Mucosa of rectum (tissue), 2 donors: ENCODE results near the gene CDKL4.

Source experiments
- H3K27ac ChIP-seq, 2 donors: one replicate each; pipeline ENCODE4 v1.7.0; 2013; ENCODE audit warnings: inconsistent platforms in 2 of 2, low read depth in 2 of 2, low read length in 2 of 2
- H3K27me3 ChIP-seq, 2 donors: one replicate each; pipeline ENCODE4 v1.7.0; 2013; ENCODE audit warnings: low read length in 2 of 2; ENCODE audit not compliant: control insufficient read depth in 2 of 2, insufficient read depth in 2 of 2
- H3K36me3 ChIP-seq, 2 donors: one replicate each; pipeline ENCODE4 v1.7.0; 2013; ENCODE audit warnings: low read length in 2 of 2; ENCODE audit not compliant: control insufficient read depth in 2 of 2, insufficient read depth in 2 of 2
- H3K4me1 ChIP-seq, 2 donors: one replicate each; pipeline ENCODE4 v1.7.0; 2013; ENCODE audit warnings: low read length in 2 of 2, mild to moderate bottlenecking in 1 of 2; ENCODE audit not compliant: control insufficient read depth in 2 of 2, insufficient read depth in 2 of 2
- H3K4me3 ChIP-seq, 2 donors: one replicate each; pipeline ENCODE4 v1.7.0; 2013; ENCODE audit warnings: low read length in 2 of 2
- H3K9ac ChIP-seq, 2 donors: one replicate each; pipeline ENCODE4 v1.7.0; 2013; ENCODE audit warnings: low read length in 2 of 2, low read depth in 1 of 2, mild to moderate bottlenecking in 1 of 2
- H3K9me3 ChIP-seq, 2 donors: one replicate each; pipeline ENCODE4 v1.7.0; 2013; ENCODE audit warnings: low read length in 2 of 2; ENCODE audit not compliant: control insufficient read depth in 2 of 2
- donor health status: healthy.
- donor health status: Normal muscosa, but diverticular disease.

The CDKL4 gene

DNA sequence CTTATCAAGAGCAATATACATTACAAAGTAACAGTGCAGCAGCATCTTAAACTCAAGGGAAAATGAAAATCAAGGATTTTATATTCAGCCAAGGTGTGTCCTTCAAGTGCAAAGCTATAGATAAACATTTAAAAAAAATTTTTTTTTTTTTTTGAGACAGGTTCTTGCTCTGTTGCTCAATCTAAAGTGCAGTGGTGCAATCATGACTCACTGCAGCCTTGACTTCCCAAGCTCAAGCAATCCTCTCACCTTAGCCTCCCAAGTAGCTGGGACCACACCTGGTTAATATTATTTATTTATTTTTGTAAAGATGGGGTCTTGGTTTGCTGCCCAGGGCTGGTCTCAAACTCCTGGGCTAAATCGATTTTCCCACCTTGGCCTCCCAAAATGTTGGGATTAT lies 9.0 kb downstream of the CDKL4 start:
- H3K27me3 ChIP-seq = no peaks in the 10 kb centered on the region
- no peak overlapping the region for H3K27ac ChIP-seq
- H3K9me3 ChIP-seq = no peaks in the 10 kb centered on the region
- no peak overlapping the region for H3K4me3 ChIP-seq
- no peaks in the 10 kb centered on the region for H3K36me3 ChIP-seq
- H3K4me1 ChIP-seq = peaks cover 0 to 2% of the 10 kb centered on the region in 2 donors
- no peak overlapping the region for H3K9ac ChIP-seq

DNA sequence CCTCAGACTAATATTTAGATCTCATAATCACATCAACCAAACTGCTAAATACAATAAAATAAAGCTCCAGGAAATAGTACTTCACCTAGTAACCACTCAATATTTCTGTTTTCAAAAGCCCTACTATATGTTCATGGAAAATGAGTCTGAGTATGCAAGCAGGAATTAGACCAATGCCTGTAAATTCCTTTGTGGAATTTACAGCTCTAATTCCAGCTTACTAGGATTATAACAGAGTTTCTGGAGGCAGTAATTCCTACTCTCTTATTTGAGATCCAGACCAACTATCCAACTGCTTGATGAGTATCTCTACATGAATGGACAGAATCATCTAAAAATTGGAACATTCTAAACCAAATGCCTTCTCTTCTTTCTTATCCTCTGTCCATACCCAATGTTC lies 11.6 kb downstream of the CDKL4 start:
- peaks cover 0 to 6% of the 10 kb centered on the region in 2 donors for H3K4me1 ChIP-seq
- no peaks in the 10 kb centered on the region for H3K27me3 ChIP-seq
- no peak overlapping the region for H3K4me3 ChIP-seq
- no peak overlapping the region for H3K27ac ChIP-seq
- H3K9ac ChIP-seq = no peak overlapping the region
- no peaks in the 10 kb centered on the region for H3K9me3 ChIP-seq
- H3K36me3 ChIP-seq = no peaks in the 10 kb centered on the region

GRCh38 chr2:39228413-39229209 lies 15.2 kb downstream of the CDKL4 start:
- H3K4me3 ChIP-seq = peak overlapping the region in 1 of 2 donors; percentile 20
- H3K9ac ChIP-seq = peak overlapping the region in 1 of 2 donors; percentile 1
- H3K4me1 ChIP-seq = peaks cover 0 to 6% of the 10 kb centered on the region in 2 donors
- H3K27me3 ChIP-seq = no peaks in the 10 kb centered on the region
- no peaks in the 10 kb centered on the region for H3K36me3 ChIP-seq
- no peak overlapping the region for H3K27ac ChIP-seq
- no peaks in the 10 kb centered on the region for H3K9me3 ChIP-seq

DNA sequence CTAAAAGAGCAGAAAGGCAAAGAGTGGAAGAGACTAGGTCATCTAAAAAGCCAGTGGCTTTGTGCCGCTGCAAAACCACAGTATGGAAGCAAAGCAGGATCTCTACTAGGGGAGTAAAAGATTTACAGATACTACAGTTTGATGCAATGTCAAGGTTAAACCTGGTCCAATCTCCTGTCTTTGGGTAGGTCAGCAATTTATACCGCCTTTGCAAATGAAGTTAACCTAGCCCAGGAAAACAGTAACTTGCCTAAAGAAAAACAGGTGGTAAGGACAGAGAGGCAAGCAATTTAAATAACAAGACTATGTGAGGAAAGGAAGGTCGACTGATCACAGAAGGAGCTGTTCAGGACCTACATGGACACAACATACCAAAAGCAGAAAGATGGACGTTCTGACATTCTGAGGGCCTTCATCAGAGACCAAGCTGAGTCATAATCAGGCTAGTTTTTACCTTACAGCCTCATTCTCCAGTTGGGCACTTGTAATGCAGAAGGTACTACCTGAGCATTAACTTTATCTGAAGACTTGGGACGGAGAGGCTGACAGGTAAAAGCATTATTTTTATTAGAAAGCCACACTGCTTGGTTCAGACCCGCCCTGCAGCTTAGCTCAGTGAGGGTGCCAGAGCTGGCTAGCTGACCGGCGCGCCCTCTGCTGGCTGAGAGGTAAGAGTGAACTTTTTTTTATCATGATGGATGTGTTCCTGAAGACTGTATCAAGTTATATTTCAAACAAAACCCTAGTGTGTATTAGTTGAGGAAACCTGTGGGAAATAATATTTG lies 15.9 kb downstream of the CDKL4 start:
- Histone ChIP-seq H3K27ac (no peak overlapping the region), H3K4me1 (peaks cover 0 to 6% of the 10 kb centered on the region in 2 donors), H3K9me3 (no peaks in the 10 kb centered on the region), H3K27me3 (no peaks in the 10 kb centered on the region), H3K36me3 (no peaks in the 10 kb centered on the region), H3K9ac (no peak overlapping the region), H3K4me3 (peak overlapping the region in 1 of 2 donors; percentile 20)

DNA sequence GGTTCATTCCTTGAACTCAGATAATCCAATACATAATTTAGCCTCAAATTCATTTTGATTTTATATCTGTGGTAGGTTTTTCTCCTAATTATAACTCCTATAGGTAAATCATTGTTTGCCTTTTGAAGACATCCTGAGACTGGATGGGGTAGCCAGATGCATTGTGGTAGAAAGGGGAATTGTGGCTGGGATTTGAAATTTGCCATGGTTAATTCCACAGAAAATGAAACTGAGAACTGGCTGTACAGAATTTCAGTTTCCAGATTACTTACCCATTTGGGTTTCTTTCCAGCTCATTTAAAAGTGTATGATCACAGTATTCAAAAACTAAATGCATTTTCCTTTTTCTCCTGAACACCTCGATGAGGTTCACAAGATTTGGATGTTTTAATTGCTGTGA lies 18.2 kb downstream of the CDKL4 start:
- H3K27ac ChIP-seq = no peak overlapping the region
- H3K4me3 ChIP-seq = no peak overlapping the region
- peaks cover 0 to 6% of the 10 kb centered on the region in 2 donors for H3K4me1 ChIP-seq
- H3K27me3 ChIP-seq = no peaks in the 10 kb centered on the region
- no peak overlapping the region for H3K9ac ChIP-seq
- H3K36me3 ChIP-seq = no peaks in the 10 kb centered on the region
- H3K9me3 ChIP-seq = no peaks in the 10 kb centered on the region

DNA sequence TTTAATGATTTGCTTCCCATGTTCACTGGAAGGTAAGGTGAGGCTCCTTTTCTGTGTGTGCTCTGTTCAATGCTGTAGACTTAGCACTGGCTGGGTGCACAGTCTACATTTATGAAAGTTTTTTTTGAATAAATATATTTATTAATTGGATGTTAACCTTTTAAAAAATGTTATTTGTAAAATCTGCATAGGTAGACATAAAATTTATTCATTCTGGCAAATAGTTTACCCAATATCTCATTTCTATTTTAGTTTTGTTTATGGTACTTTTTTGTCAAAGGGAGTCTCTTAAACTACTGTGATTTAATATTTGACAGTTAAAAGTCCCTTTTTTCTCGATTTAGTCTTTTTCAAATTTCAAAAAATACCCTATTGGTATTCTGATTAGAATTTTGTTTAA lies 19.9 kb downstream of the CDKL4 start:
- Histone ChIP-seq H3K4me1 (peaks cover 0 to 4% of the 10 kb centered on the region in 2 donors), H3K27me3 (no peaks in the 10 kb centered on the region), H3K9me3 (no peaks in the 10 kb centered on the region), H3K4me3 (no peak overlapping the region), H3K36me3 (no peaks in the 10 kb centered on the region), H3K9ac (no peak overlapping the region), H3K27ac (no peak overlapping the region)

- Histone ChIP-seq H3K9me3 (no peaks in the 10 kb centered on the region), H3K4me1 (no peaks in the 10 kb centered on the region), H3K27me3 (no peaks in the 10 kb centered on the region), H3K27ac (no peak overlapping the region), H3K9ac (no peak overlapping the region), H3K36me3 (no peaks in the 10 kb centered on the region), H3K4me3 (no peak overlapping the region)
These were observed 22.3 kb downstream of the CDKL4 start for GRCh38 chr2:39221459-39221858.

DNA sequence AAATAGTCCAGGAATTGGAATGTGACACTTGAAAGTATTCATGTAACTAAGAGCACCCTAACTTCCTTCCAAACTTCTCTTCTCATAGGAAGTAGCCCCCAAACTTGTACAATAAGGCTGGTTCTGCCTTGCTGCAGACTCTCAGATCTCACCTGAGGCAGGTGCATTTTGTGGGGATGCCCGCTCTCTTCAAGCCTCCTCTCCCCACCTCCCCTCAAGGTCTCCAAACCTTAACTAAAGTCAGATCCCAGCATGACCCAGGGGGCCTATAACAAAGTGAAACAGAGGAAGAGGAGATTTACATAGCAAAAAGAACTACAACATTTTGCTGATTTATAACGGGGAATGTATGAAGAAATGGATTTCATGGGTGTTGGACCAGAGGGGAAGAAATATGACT lies 23.6 kb downstream of the CDKL4 start:
- no peaks in the 10 kb centered on the region for H3K4me1 ChIP-seq
- no peaks in the 10 kb centered on the region for H3K36me3 ChIP-seq
- no peak overlapping the region for H3K4me3 ChIP-seq
- no peaks in the 10 kb centered on the region for H3K9me3 ChIP-seq
- no peak overlapping the region for H3K27ac ChIP-seq
- no peaks in the 10 kb centered on the region for H3K27me3 ChIP-seq
- H3K9ac ChIP-seq = no peak overlapping the region

DNA sequence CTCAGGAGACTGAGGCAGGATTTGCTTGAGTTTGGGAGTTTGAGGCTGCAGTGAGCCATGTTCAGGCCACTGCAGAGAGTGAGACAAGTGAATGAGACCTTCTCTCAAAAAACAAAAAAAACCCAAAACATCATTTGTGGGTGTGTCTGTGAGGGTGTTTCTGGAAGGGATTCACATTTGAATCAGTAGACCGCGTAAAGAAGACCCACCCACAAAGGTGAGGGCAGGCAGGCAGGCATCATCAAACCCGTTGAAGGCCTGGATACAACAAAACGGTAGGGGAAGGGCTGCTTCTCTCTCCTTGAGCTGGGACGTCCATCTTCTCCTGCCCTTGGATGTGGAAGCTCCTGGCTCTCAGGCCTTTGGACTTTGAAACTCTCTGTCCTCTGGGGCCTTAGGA lies 25.4 kb downstream of the CDKL4 start:
- Histone ChIP-seq H3K27me3 (no peaks in the 10 kb centered on the region), H3K9ac (no peak overlapping the region), H3K27ac (no peak overlapping the region), H3K4me3 (no peak overlapping the region), H3K4me1 (no peaks in the 10 kb centered on the region), H3K9me3 (no peaks in the 10 kb centered on the region), H3K36me3 (no peaks in the 10 kb centered on the region)

- H3K9ac ChIP-seq = no peak overlapping the region
- H3K27me3 ChIP-seq = no peaks in the 10 kb centered on the region
- no peak overlapping the region for H3K27ac ChIP-seq
- no peaks in the 10 kb centered on the region for H3K9me3 ChIP-seq
- no peaks in the 10 kb centered on the region for H3K4me1 ChIP-seq
- H3K36me3 ChIP-seq = no peaks in the 10 kb centered on the region
- no peak overlapping the region for H3K4me3 ChIP-seq
These were observed 26.6 kb downstream of the CDKL4 start for GRCh38 chr2:39217192-39217550.
